OCI-LY7 (cell line): ENCODE data around the gene DSCAM. TPM values are rescaled to one million over a fixed set of nuclear protein-coding genes. Genes with fewer than 3 reads are reported as not detected.

Source experiments
- BruUV-seq: library from RNA; stranded (reverse); fragments of 400-500 nt; replicated peaks from 2 replicates; lab custom pipeline; 2021; lab: Mats Ljungman, UMichigan
- CTCF ChIA-PET: fragments of 300-600 bp; sonication (Branson Sonifier 250); formaldehyde crosslinking; loops from one replicate; lab custom pipeline; 2022; ENCODE audit warnings: antibody characterized with exemption; ENCODE audit not compliant: unreplicated experiment; lab: Charles Lee
- POLR2A ChIA-PET: fragments of 300-600 bp; sonication (Branson Sonifier 250); formaldehyde crosslinking; loops from one replicate; lab custom pipeline; 2022; ENCODE audit warnings: antibody characterized with exemption; lab: Charles Lee
- DNase-seq: peaks from one replicate; pipeline ENCODE4 v3.0.0-alpha.2; 2015; ENCODE audit warnings: low spot score
- H2AFZ ChIP-seq: fragments of 200-600 bp; sonication (generic), shearing (Covaris generic); 2 replicates; pipeline ENCODE4 v1.6.1; 2014; ENCODE audit warnings: mild to moderate bottlenecking, antibody characterized with exemption, low read length, moderate library complexity
- H3K27ac ChIP-seq: fragments of 200-600 bp; sonication (generic); 2 replicates; pipeline ENCODE4 v1.5.1; 2014; ENCODE audit warnings: mixed run types, low read depth, mild to moderate bottlenecking, moderate library complexity, low read length, inconsistent platforms; ENCODE audit not compliant: poor library complexity, severe bottlenecking
- H3K36me3 ChIP-seq: fragments of 200-600 bp; sonication (generic); 2 replicates; pipeline ENCODE4 v1.6.1; 2014; ENCODE audit warnings: mild to moderate bottlenecking, antibody characterized with exemption, low read length, moderate library complexity, mixed read lengths; ENCODE audit not compliant: insufficient read depth
- H3K4me1 ChIP-seq: fragments of 200-600 bp; sonication (generic); 2 replicates; pipeline ENCODE4 v1.5.1; 2014; ENCODE audit warnings: mild to moderate bottlenecking, low read length; ENCODE audit not compliant: insufficient read depth, poor library complexity, severe bottlenecking
- H3K4me2 ChIP-seq: fragments of 200-600 bp; sonication (generic); 2 replicates; pipeline ENCODE4 v1.6.1; 2014; ENCODE audit warnings: mild to moderate bottlenecking, low read length
- H3K4me3 ChIP-seq: fragments of 200-600 bp; sonication (generic); 2 replicates; pipeline ENCODE4 v1.5.1; 2014; ENCODE audit warnings: mild to moderate bottlenecking, low read depth, low read length; ENCODE audit not compliant: poor library complexity, severe bottlenecking
- H3K79me2 ChIP-seq: fragments of 200-600 bp; sonication (generic); 2 replicates; pipeline ENCODE4 v1.6.1; 2016; ENCODE audit warnings: low read depth, mild to moderate bottlenecking, low read length, moderate library complexity, mixed read lengths; ENCODE audit not compliant: insufficient read depth
- H3K9me2 ChIP-seq: fragments of 200-600 bp; sonication (generic); 2 replicates; pipeline ENCODE4 v1.6.1; 2016; ENCODE audit warnings: mild to moderate bottlenecking, low read length, mixed read lengths; ENCODE audit not compliant: insufficient read depth
- H3K9me3 ChIP-seq: fragments of 200-600 bp; sonication (generic); 2 replicates; pipeline ENCODE4 v1.6.1; 2014; ENCODE audit warnings: mild to moderate bottlenecking, mixed run types, low read length, mixed read lengths
- H4K20me1 ChIP-seq: fragments of 200-600 bp; sonication (generic); 2 replicates; pipeline ENCODE4 v1.6.1; 2014; ENCODE audit warnings: mild to moderate bottlenecking, antibody characterized with exemption, low read length, moderate library complexity, mixed read lengths; ENCODE audit not compliant: insufficient read depth
- EZH2phosphoT487 ChIP-seq: fragments of 200-600 bp; sonication (generic); IDR thresholded peaks from 2 replicates; pipeline ENCODE4 v1.6.1; 2018; ENCODE audit warnings: low read depth, borderline replicate concordance, mild to moderate bottlenecking, mixed run types, antibody characterized with exemption, low read length, moderate library complexity, mixed read lengths
- intact Hi-C: fragments of 100-400 bp; cut with micrococcal nuclease; formaldehyde crosslinking; loops from one replicate; pipeline ENCODE4 v1.10.0; 2022; ENCODE audit not compliant: unreplicated experiment
- total RNA-seq, 2 experiments: library from RNA; depleted of rRNA in 1 of 2; stranded (reverse); fragments of >200 nt in 1 of 2; shearing (Covaris generic) in 1 of 2; gene quantifications; 2 replicates each; pipeline ENCODE4 v1.2.3, GENCODE V29; 2014 to 2022
- TF ChIP-seq, protein P1 (sequence below): fragments of 200-600 bp; sonication (generic); conservative IDR thresholded peaks from 2 replicates; pipeline ENCODE4 v1.5.1; 2014; ENCODE audit warnings: mild to moderate bottlenecking, antibody characterized with exemption, low read length, moderate library complexity, mixed read lengths

DSCAM gene
- total RNA-seq, 2 experiments from 2014 or later, result not detected

DNA sequence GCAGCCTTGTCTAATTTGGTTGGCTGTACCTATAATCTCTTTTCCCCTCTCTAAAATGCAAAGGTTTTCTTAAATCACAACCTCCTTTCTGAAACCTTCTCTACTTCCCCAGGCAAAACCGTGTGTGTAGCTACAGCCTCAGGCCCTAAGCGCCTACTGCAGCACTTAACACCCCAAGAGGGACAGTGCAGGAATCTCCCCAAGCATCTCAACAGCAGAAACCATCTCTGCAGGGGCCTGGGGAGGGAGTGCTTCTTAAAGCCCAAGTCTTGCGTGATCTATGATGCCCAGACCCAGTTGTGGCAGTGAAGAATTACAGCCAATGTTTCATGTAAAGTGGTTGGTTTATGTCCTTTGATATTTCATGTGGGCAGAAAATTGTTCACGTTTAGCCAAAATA lies 159.3 kb downstream of the DSCAM start:
- H3K4me1 ChIP-seq, result no peaks in the 10 kb centered on the region
- ChIA-PET CTCF (no interaction called here), POLR2A (interaction anchor here (0.6 kb wide), 1 partner anchor 70 kb away, joined by 3 read pairs; no protein-coding TSS in a partner anchor)
- intact Hi-C loops, result no loop called here
- H2AFZ ChIP-seq, result no peak overlapping the region
- TF ChIP-seq, protein P1, sequence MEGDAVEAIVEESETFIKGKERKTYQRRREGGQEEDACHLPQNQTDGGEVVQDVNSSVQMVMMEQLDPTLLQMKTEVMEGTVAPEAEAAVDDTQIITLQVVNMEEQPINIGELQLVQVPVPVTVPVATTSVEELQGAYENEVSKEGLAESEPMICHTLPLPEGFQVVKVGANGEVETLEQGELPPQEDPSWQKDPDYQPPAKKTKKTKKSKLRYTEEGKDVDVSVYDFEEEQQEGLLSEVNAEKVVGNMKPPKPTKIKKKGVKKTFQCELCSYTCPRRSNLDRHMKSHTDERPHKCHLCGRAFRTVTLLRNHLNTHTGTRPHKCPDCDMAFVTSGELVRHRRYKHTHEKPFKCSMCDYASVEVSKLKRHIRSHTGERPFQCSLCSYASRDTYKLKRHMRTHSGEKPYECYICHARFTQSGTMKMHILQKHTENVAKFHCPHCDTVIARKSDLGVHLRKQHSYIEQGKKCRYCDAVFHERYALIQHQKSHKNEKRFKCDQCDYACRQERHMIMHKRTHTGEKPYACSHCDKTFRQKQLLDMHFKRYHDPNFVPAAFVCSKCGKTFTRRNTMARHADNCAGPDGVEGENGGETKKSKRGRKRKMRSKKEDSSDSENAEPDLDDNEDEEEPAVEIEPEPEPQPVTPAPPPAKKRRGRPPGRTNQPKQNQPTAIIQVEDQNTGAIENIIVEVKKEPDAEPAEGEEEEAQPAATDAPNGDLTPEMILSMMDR, result no peak
- TF ChIP-seq EZH2phosphoT487, result no peak
- H3K4me2 ChIP-seq, result no peak overlapping the region
- H3K9me3 ChIP-seq, result no peaks in the 10 kb centered on the region
- no peak for DNase-seq
- H3K27ac ChIP-seq, result no peak overlapping the region
- H3K4me3 ChIP-seq, result no peak overlapping the region
- no peaks in the 10 kb centered on the region for H3K9me2 ChIP-seq
- H3K79me2 ChIP-seq, result no peaks in the 10 kb centered on the region
- no peaks in the 10 kb centered on the region for H4K20me1 ChIP-seq
- no TSS peak for BruUV-seq
- no peaks in the 10 kb centered on the region for H3K36me3 ChIP-seq

DNA sequence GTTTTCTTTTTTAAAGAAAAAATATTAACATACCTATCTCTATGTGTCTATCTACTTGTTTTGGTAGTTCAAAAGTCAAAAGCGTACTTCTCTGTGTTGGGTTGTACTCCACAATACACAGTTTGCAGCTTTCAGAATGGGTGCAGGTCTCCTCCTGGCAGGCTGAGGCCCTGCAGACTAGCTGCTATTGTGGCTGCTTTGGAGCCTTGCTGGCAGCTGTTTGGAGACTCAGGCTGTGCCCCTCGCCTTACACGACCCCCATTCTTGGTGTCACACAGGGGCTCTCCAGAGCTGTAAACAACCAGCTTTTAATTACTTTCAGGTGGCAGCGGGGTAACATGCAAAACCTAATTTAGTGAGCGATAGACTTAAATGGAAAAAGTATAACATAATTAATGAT lies 160.4 kb downstream of the DSCAM start:
- no peaks in the 10 kb centered on the region for H4K20me1 ChIP-seq
- no peak overlapping the region for H2AFZ ChIP-seq
- ChIA-PET POLR2A (interaction anchor here (0.7 kb wide), 1 partner anchor 72 kb away, joined by 4 read pairs; no protein-coding TSS in a partner anchor), CTCF (no interaction called here)
- BruUV-seq, result no TSS peak
- DNase-seq, result no peak
- no peaks in the 10 kb centered on the region for H3K36me3 ChIP-seq
- no peak overlapping the region for H3K4me3 ChIP-seq
- intact Hi-C loops, result no loop called here
- no peaks in the 10 kb centered on the region for H3K9me3 ChIP-seq
- H3K4me2 ChIP-seq, result no peak overlapping the region
- no peaks in the 10 kb centered on the region for H3K79me2 ChIP-seq
- H3K27ac ChIP-seq, result no peak overlapping the region
- no peaks in the 10 kb centered on the region for H3K4me1 ChIP-seq
- no peak for TF ChIP-seq EZH2phosphoT487
- TF ChIP-seq, protein P1, result no peak
- no peaks in the 10 kb centered on the region for H3K9me2 ChIP-seq

- no TSS peak for BruUV-seq
- no peak overlapping the region for H3K27ac ChIP-seq
- POLR2A ChIA-PET, result no interaction called here
- CTCF ChIA-PET, result no interaction called here
- TF ChIP-seq, protein P1, result no peak
- no peak for TF ChIP-seq EZH2phosphoT487
- intact Hi-C loops, result no loop called here
- no peaks in the 10 kb centered on the region for H3K79me2 ChIP-seq
- no peaks in the 10 kb centered on the region for H3K9me3 ChIP-seq
- H2AFZ ChIP-seq, result no peak overlapping the region
- H3K4me2 ChIP-seq, result no peak overlapping the region
- H3K4me3 ChIP-seq, result no peak overlapping the region
- H4K20me1 ChIP-seq, result no peaks in the 10 kb centered on the region
- H3K9me2 ChIP-seq, result no peaks in the 10 kb centered on the region
- no peaks in the 10 kb centered on the region for H3K36me3 ChIP-seq
- no peak for DNase-seq
- no peaks in the 10 kb centered on the region for H3K4me1 ChIP-seq
Measured at GRCh38 chr21:40685141-40685540, 161.8 kb downstream of the DSCAM start.
